Right forelimb (tissue), 1 donor: ENCODE results near the gene NAP1L1.

Experiments used
- DNase-seq: peaks from one replicate; pipeline ENCODE4 v3.0.0-alpha.2; 2018

NAP1L1 gene

DNA sequence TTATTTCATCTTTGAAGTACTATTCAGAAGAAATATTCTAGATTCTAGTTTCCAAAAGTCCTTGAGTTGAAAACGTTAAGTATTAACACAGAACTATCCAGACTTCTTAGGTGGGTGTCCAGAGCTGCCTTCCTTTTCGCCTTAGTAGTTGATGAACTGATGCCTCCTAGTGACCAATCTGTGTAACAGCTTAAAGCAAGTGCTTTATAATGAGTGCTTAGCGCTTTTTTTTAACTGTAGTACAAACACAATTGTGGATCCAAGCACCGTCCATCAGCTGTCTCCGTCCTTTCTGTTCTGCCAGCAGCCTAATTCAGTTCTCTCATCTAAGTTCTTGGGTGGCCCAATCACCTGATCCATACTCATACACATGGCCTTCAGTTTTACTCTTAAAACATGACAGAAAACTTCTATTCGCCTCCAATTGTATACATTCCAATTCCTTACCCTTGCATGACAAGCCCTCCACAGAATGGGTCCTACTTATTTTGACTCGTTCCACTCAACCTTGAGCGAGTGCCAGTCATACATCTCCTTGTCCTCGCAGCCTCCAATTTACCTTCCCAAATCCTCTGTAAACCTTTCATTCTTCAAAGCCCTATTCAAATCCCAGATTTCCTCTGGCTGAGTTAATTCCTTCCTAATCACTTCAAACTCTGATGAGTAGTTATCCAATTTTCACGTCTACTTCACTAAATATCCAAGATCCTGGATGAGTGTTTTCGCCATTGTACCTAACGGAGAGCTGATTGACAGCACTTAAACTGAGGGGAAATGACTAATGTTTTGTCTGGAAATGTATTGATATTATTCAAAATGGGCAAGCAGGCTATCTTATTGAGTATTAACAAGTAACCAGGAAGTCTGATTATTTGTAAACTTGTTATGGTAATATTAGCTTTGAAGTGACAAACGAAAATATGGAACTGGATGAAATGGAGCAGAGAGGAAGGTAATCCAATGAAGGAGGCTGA is 47.1 kb downstream of the NAP1L1 start:
- DNase-seq, result no peak

- no peak for DNase-seq
Measured at GRCh38 chr12:76035045-76035444, 49.4 kb downstream of the NAP1L1 start.

- DNase-seq, result no peak
Measured at GRCh38 chr12:76033081-76034011, 51.1 kb downstream of the NAP1L1 start.

- peak; percentile 80 for DNase-seq
Measured at GRCh38 chr12:76032043-76032981, 52.2 kb downstream of the NAP1L1 start.

GRCh38 chr12:76031414-76032042 is 53.0 kb downstream of the NAP1L1 start, which contains the start of gene PHLDA1:
TSS of gene PHLDA1 (minus strand) at chr12:76031776.
- DNase-seq, result peak; percentile 97

GRCh38 chr12:76031081-76031413 is 53.4 kb downstream of the NAP1L1 start:
- DNase-seq, result no peak

DNA sequence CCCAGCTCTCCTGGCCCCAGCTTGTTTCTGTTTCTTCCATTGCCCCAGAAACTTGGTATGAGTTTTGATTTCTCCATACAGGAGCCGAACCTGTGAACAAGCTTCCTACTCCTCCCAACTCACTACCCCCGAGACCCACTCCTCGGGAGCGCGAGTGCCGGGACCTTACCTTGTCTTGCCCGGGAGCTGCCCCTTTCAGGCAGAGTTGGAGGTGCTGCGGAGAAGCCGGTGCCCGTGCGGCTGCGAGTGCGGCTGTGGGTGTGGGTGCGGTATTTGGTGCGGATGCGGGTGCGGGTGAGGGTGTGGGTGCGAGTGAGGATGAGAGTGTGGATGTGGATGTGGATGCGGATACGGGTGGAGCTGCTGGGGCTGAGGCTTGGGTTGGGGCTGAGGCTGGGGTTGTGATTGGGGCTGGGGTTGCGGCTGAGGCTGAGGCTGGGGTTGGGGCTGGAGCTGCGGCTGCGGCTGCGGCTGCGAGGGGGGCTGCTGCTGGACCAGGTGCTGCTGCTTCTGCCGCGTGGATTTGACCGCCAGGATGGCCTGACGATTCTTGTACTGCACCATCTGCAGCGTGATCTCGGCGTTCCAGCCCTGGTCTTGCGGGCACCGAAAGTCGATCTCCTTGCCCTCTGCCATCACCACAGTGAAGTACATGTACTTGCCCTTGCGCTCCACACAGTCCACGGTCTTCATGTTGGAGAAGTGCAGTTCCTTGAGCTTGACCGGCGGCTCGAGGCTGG is 54.0 kb downstream of the NAP1L1 start:
- DNase-seq, result peak; percentile 77

GRCh38 chr12:76029982-76030340 is 54.5 kb downstream of the NAP1L1 start:
- DNase-seq, result peak; percentile 67

- DNase-seq, result no peak
Measured at GRCh38 chr12:76028571-76029277, 55.8 kb downstream of the NAP1L1 start.

DNA sequence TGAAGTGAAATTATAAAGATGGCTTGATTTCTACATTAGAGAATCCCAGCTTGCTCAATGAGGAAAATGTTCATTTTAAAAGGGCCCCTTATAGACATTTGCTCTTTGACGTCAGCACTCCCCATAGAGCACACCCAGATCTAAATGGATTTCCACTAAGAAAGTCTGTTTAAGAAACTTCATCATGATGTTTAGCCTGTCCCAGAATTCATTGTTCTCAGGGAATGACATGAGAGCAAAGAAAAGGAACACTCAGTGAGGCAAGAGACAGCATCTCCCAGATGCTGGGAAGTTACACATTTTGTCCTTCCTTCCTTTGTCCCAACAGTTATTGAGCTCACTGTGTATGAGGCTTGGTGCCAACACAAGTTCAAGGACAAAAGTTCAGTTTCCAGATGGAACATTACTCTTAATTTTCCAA is 57.8 kb downstream of the NAP1L1 start:
- DNase-seq, result no peak

- no peak for DNase-seq
Measured at GRCh38 chr12:76025601-76026575, 58.6 kb downstream of the NAP1L1 start.

DNA sequence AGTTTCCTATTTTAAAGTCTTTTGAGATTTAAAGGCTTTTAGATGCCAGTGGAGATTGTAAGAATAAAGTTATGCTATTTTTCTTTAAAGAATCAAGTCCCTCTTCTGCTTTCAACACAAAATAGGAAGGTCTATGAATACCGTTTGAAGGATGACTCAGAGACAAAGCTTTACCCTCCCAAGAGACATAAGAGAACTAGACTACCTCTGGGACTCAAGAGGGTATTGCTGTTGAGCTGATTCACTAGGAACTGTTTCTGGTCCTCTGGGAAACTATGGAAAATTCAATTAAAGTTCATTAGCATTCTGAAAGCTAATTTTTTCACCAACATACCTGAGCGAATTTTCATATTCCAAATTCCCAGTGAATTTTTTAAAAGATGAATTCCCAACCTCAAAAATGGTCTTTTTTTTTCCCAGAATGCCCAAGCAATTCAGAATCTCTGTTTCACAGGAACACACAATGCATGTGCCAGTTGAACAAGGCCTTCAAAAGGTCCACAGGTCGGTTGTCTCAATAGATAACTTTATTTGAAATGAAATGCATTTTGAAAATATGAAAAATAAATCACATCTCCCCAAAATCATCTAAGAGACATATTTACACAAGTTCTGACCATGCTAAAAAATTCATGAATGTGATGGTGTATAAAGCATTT is 59.4 kb downstream of the NAP1L1 start:
- DNase-seq, result no peak

GRCh38 chr12:76024102-76024781 is 60.2 kb downstream of the NAP1L1 start:
- no peak for DNase-seq

- no peak for DNase-seq
Measured at GRCh38 chr12:76023069-76023690, 61.3 kb downstream of the NAP1L1 start.

DNA sequence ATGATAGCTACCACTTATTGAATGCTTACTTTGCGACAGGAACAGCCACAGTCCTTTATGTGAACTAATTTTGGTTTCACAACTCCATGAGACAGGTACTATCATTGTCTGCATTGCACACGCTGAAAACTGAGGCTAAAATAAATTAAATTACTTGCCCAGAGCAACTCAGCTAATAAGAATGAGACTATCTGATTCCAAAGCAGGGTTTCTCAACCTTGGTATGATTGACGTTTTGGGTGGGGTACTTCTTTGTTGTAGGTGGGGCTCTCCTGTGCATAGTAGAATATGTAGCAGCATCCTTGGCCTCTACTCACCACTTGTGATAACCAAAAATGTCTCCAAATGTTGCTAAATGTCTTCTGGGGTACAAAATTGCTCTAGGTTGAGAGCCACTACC is 62.0 kb downstream of the NAP1L1 start:
- no peak for DNase-seq

- no peak for DNase-seq
Measured at GRCh38 chr12:76020731-76021672, 63.5 kb downstream of the NAP1L1 start.
